ENCODE results near the gene SPOCK2.

The SPOCK2 gene

DNA sequence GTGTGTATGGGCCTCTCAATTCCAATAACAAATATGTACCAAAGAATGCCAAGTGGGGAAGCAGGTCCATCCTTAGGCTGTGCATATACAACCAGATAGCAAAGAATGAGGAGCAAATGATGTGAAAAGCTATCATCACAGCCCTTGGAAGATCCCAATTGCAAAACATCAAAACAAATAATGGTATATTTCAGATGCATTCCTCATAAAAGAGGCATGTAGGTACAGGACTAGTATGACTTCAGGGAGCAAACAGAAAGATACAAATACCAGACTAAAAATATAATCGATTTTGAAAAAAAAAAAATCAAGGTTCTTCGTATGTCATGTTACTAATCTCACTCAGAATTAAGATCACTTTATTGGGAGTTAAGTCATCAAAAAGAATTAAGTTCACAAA lies 18.5 kb upstream of the SPOCK2 start:
- Histone ChIP-seq H3K36me3 (ENCODE audit: control insufficient read depth in 1 of 2, insufficient read depth in 2 of 2, low read length in 2 of 2) (peaks cover 0 to 10% of the 10 kb centered on the region in 2 donors), H3K27ac (ENCODE audit: low read length) (no peak overlapping the region), H3K4me3 (ENCODE audit: low read depth in 1 of 2, low read length in 2 of 2) (no peak overlapping the region), H3K4me1 (ENCODE audit: control insufficient read depth in 1 of 2, insufficient read depth in 2 of 2, low read length in 2 of 2) (peaks cover 0 to 4% of the 10 kb centered on the region in 2 donors), H3K27me3 (ENCODE audit: low read depth, low read length) (no peaks in the 10 kb centered on the region), H3K9me3 (ENCODE audit: control insufficient read depth in 1 of 2, low read length in 2 of 2) (no peaks in the 10 kb centered on the region)

GRCh38 chr10:72106154-72106849 lies 18.0 kb upstream of the SPOCK2 start:
- no peak overlapping the region for H3K4me3 ChIP-seq (ENCODE audit: low read depth in 1 of 2, low read length in 2 of 2)
- H3K36me3 ChIP-seq (ENCODE audit: control insufficient read depth in 1 of 2, insufficient read depth in 2 of 2, low read length in 2 of 2), result peaks cover 3 to 12% of the 10 kb centered on the region in 2 donors
- no peaks in the 10 kb centered on the region for H3K27me3 ChIP-seq (ENCODE audit: low read depth, low read length)
- H3K27ac ChIP-seq (ENCODE audit: low read length), result no peak overlapping the region
- H3K9me3 ChIP-seq (ENCODE audit: control insufficient read depth in 1 of 2, low read length in 2 of 2), result no peaks in the 10 kb centered on the region
- peaks cover 0 to 4% of the 10 kb centered on the region in 2 donors for H3K4me1 ChIP-seq (ENCODE audit: control insufficient read depth in 1 of 2, insufficient read depth in 2 of 2, low read length in 2 of 2)

DNA sequence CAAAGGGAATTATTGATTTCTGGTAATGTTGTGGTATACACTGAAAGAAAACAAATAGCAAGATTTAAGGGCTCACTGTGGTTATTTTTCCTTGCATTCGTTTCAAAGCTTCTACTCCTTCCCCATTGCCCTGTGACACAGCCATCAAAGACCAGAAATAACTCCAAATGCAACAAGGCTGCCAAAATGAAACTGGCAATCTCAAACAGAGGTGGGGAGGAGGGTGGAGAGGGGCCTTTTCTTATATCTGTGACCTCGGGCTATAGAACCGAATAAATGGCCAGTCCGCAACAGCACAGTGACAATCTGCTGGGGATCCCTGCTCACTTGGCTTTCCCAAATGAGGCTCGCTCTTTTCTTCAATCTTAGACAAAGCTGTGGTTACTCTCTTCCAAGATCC lies 17.4 kb upstream of the SPOCK2 start:
- H3K36me3 ChIP-seq (ENCODE audit: control insufficient read depth in 1 of 2, insufficient read depth in 2 of 2, low read length in 2 of 2), result peaks cover 3 to 12% of the 10 kb centered on the region in 2 donors

GRCh38 chr10:72105098-72105475 lies 16.7 kb upstream of the SPOCK2 start:
- H3K27ac ChIP-seq (ENCODE audit: low read length), result no peak overlapping the region
- H3K36me3 ChIP-seq (ENCODE audit: control insufficient read depth in 1 of 2, insufficient read depth in 2 of 2, low read length in 2 of 2), result peaks cover 3 to 12% of the 10 kb centered on the region in 2 donors
- no peaks in the 10 kb centered on the region for H3K27me3 ChIP-seq (ENCODE audit: low read depth, low read length)
- H3K9me3 ChIP-seq (ENCODE audit: control insufficient read depth in 1 of 2, low read length in 2 of 2), result no peaks in the 10 kb centered on the region
- no peak overlapping the region for H3K4me3 ChIP-seq (ENCODE audit: low read depth in 1 of 2, low read length in 2 of 2)
- peaks cover 0 to 4% of the 10 kb centered on the region in 2 donors for H3K4me1 ChIP-seq (ENCODE audit: control insufficient read depth in 1 of 2, insufficient read depth in 2 of 2, low read length in 2 of 2)

More for the DNA sequence above, 17.4 kb upstream of the SPOCK2 start:
- H3K27me3 ChIP-seq (ENCODE audit: low read depth, low read length), result no peaks in the 10 kb centered on the region
- no peaks in the 10 kb centered on the region for H3K9me3 ChIP-seq (ENCODE audit: control insufficient read depth in 1 of 2, low read length in 2 of 2)
- H3K4me1 ChIP-seq (ENCODE audit: control insufficient read depth in 1 of 2, insufficient read depth in 2 of 2, low read length in 2 of 2), result peaks cover 0 to 4% of the 10 kb centered on the region in 2 donors
- no peak overlapping the region for H3K27ac ChIP-seq (ENCODE audit: low read length)
- H3K4me3 ChIP-seq (ENCODE audit: low read depth in 1 of 2, low read length in 2 of 2), result no peak overlapping the region

- H3K4me3 ChIP-seq (ENCODE audit: low read depth in 1 of 2, low read length in 2 of 2), result no peak overlapping the region
- H3K27ac ChIP-seq (ENCODE audit: low read length), result no peak overlapping the region
- peaks cover 0 to 4% of the 10 kb centered on the region in 2 donors for H3K4me1 ChIP-seq (ENCODE audit: control insufficient read depth in 1 of 2, insufficient read depth in 2 of 2, low read length in 2 of 2)
- H3K27me3 ChIP-seq (ENCODE audit: low read depth, low read length), result no peaks in the 10 kb centered on the region
- H3K9me3 ChIP-seq (ENCODE audit: control insufficient read depth in 1 of 2, low read length in 2 of 2), result no peaks in the 10 kb centered on the region
- peaks cover 3 to 12% of the 10 kb centered on the region in 2 donors for H3K36me3 ChIP-seq (ENCODE audit: control insufficient read depth in 1 of 2, insufficient read depth in 2 of 2, low read length in 2 of 2)
Measured at GRCh38 chr10:72104472-72105097, 16.2 kb upstream of the SPOCK2 start.

DNA sequence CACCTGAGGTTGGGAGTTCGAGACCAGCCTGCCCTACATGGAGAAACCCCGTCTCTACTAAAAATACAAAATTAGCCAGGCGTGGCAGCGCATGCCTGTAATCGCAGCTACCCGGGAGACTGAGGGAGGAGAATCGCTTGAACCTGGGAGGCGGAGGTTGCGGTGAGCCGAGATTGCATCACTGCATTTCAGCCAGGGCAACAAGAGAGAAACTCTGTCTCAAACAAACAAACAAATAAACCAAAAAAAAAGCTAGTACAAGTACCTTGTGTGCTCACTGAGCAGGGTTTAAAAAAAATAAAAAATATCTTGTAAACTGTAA lies 11.2 kb upstream of the SPOCK2 start:
- Histone ChIP-seq H3K36me3 (ENCODE audit: control insufficient read depth in 1 of 2, insufficient read depth in 2 of 2, low read length in 2 of 2) (peaks cover 8 to 20% of the 10 kb centered on the region in 2 donors), H3K9me3 (ENCODE audit: control insufficient read depth in 1 of 2, low read length in 2 of 2) (no peaks in the 10 kb centered on the region), H3K27me3 (ENCODE audit: low read depth, low read length) (no peaks in the 10 kb centered on the region), H3K4me3 (ENCODE audit: low read depth in 1 of 2, low read length in 2 of 2) (no peak overlapping the region), H3K27ac (ENCODE audit: low read length) (no peak overlapping the region), H3K4me1 (ENCODE audit: control insufficient read depth in 1 of 2, insufficient read depth in 2 of 2, low read length in 2 of 2) (no peaks in the 10 kb centered on the region)

DNA sequence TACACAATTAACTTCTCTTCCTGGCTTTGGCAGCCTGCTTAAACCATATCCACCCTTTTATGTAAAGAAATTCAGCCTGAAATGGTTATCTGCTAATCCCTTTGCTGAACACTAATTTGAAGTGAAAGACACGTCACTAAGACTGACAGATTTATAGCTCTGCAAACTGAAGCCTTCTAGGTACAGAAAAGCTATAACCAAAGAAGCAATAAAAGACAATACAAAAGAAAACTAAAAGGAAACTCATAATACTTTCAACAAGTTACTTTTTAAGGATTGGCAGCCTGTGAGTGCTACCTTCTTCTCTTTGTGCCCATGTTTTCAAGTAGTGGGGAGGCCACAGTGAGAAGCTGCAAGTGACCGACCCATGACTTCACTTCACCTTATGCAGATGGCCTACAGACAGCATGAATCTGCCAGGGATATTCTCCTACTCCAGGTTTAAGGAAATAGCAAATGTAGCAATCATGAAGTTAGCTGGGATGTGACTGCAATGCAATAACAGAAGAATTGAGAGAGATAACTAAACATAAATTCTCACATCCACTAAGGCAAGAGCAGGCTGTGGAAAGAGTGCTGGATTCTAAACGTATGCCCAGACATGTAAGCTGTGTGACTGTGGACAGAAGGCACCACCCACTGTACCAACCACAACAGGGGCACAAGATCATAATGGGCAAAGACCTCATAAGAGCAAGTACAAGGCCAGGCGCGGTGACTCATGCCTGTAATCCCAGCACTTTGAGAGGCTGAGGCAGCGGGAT lies 10.7 kb upstream of the SPOCK2 start:
- Histone ChIP-seq H3K4me3 (ENCODE audit: low read depth in 1 of 2, low read length in 2 of 2) (no peak overlapping the region), H3K27ac (ENCODE audit: low read length) (peak overlapping the region; percentile 67), H3K27me3 (ENCODE audit: low read depth, low read length) (no peaks in the 10 kb centered on the region), H3K36me3 (ENCODE audit: control insufficient read depth in 1 of 2, insufficient read depth in 2 of 2, low read length in 2 of 2) (peaks cover 8 to 20% of the 10 kb centered on the region in 2 donors), H3K9me3 (ENCODE audit: control insufficient read depth in 1 of 2, low read length in 2 of 2) (no peaks in the 10 kb centered on the region), H3K4me1 (ENCODE audit: control insufficient read depth in 1 of 2, insufficient read depth in 2 of 2, low read length in 2 of 2) (no peaks in the 10 kb centered on the region)

GRCh38 chr10:72098301-72098835 lies 10.0 kb upstream of the SPOCK2 start:
- no peak overlapping the region for H3K4me3 ChIP-seq (ENCODE audit: low read depth in 1 of 2, low read length in 2 of 2)

GRCh38 chr10:72097448-72098300 lies 9.3 kb upstream of the SPOCK2 start:
- Histone ChIP-seq H3K4me1 (ENCODE audit: control insufficient read depth in 1 of 2, insufficient read depth in 2 of 2, low read length in 2 of 2) (no peaks in the 10 kb centered on the region), H3K9me3 (ENCODE audit: control insufficient read depth in 1 of 2, low read length in 2 of 2) (no peaks in the 10 kb centered on the region), H3K36me3 (ENCODE audit: control insufficient read depth in 1 of 2, insufficient read depth in 2 of 2, low read length in 2 of 2) (peaks cover 8 to 23% of the 10 kb centered on the region in 2 donors), H3K27me3 (ENCODE audit: low read depth, low read length) (no peaks in the 10 kb centered on the region), H3K27ac (ENCODE audit: low read length) (peak overlapping the region; percentile 68), H3K4me3 (ENCODE audit: low read depth in 1 of 2, low read length in 2 of 2) (no peak overlapping the region)

More at GRCh38 chr10:72098301-72098835, 10.0 kb upstream of the SPOCK2 start:
- no peaks in the 10 kb centered on the region for H3K9me3 ChIP-seq (ENCODE audit: control insufficient read depth in 1 of 2, low read length in 2 of 2)
- H3K27ac ChIP-seq (ENCODE audit: low read length), result peak overlapping the region; percentile 68
- H3K4me1 ChIP-seq (ENCODE audit: control insufficient read depth in 1 of 2, insufficient read depth in 2 of 2, low read length in 2 of 2), result no peaks in the 10 kb centered on the region
- H3K36me3 ChIP-seq (ENCODE audit: control insufficient read depth in 1 of 2, insufficient read depth in 2 of 2, low read length in 2 of 2), result peaks cover 8 to 18% of the 10 kb centered on the region in 2 donors
- no peaks in the 10 kb centered on the region for H3K27me3 ChIP-seq (ENCODE audit: low read depth, low read length)

DNA sequence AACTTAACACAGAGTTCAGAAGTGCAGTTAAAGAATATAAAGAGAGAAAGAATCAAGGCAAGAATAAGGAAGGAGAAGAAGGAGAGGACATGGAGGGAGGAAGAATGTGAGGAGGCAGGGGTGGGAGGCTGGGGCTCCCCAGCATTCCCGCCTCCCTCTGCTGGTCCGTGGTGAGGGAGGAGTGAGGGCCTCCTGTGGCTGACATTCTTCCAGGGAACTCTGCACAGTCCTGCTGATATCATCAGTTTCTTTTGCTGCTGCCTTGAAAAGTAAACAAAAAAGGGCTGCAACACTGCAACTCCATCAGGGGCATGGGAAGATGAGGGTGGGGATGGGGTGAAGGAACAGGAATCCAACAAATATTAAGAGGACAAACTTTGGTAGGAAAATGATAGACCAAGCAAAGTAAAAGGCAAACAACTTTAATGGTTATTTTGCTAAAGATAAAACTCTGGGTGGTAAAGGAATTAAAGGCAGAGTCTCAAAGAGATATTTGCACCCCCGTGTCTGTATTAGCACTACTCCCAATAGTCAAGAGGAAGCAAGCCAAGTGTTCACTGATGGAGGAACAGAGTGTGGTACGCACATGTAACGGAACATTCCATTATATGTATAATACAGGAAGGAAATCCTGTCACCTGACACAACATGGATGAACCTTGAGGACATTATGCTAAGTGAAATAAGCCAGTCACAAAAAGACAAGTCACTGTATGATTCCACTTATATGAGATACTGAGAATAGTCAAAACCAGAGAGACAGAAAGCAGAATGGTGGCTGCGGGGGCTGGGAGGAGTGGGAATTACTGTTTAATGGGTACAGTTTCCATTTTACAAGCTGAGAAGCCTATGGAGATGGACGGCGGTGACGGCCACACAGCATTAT lies 8.0 kb upstream of the SPOCK2 start:
- no peaks in the 10 kb centered on the region for H3K27me3 ChIP-seq (ENCODE audit: low read depth, low read length)
- peaks cover 5 to 13% of the 10 kb centered on the region in 2 donors for H3K36me3 ChIP-seq (ENCODE audit: control insufficient read depth in 1 of 2, insufficient read depth in 2 of 2, low read length in 2 of 2)
- no peaks in the 10 kb centered on the region for H3K4me1 ChIP-seq (ENCODE audit: control insufficient read depth in 1 of 2, insufficient read depth in 2 of 2, low read length in 2 of 2)
- no peak overlapping the region for H3K4me3 ChIP-seq (ENCODE audit: low read depth in 1 of 2, low read length in 2 of 2)
- no peaks in the 10 kb centered on the region for H3K9me3 ChIP-seq (ENCODE audit: control insufficient read depth in 1 of 2, low read length in 2 of 2)
- H3K27ac ChIP-seq (ENCODE audit: low read length), result no peak overlapping the region
